GM21576 (cell line): ENCODE data around the gene SIX6.
A peak's percentile ranks its signal among the peaks of the same experiment; 100 is the strongest.

Source experiments
- ATAC-seq: cut with Tn5 transposase; IDR thresholded peaks from one replicate; pipeline ENCODE4 v1.9.1; 2021; ENCODE audit warnings: mild to moderate bottlenecking, moderate library complexity; ENCODE audit not compliant: unreplicated experiment

Gene SIX6

GRCh38 chr14:60512973-60513571 is 4.1 kb downstream of the SIX6 start:
- no peak for ATAC-seq

- ATAC-seq = no peak
Measured at GRCh38 chr14:60514378-60514740, 5.4 kb downstream of the SIX6 start.

GRCh38 chr14:60514741-60515491 is 6.0 kb downstream of the SIX6 start:
- no peak for ATAC-seq

GRCh38 chr14:60515511-60516289 is 6.8 kb downstream of the SIX6 start:
- no peak for ATAC-seq

GRCh38 chr14:60532442-60532841 is 23.5 kb downstream of the SIX6 start:
- ATAC-seq = no peak

GRCh38 chr14:60537663-60538062 is 28.7 kb downstream of the SIX6 start:
- no peak for ATAC-seq

- ATAC-seq = no peak
Measured at GRCh38 chr14:60544659-60545058, 35.7 kb downstream of the SIX6 start.

GRCh38 chr14:60553808-60554207 is 44.9 kb downstream of the SIX6 start:
- no peak for ATAC-seq

GRCh38 chr14:60561845-60562746 is 53.1 kb downstream of the SIX6 start:
- ATAC-seq = peak; percentile 70
